Muscle layer of colon (tissue), 2 donors: Measurements from ENCODE around the gene RPTOR.

Source experiments
- H3K27ac ChIP-seq: one replicate; pipeline ENCODE4 v1.7.0; 2013; ENCODE audit warnings: low read depth, mild to moderate bottlenecking, low read length, moderate library complexity
- H3K27me3 ChIP-seq, 2 donors: one replicate each; pipeline ENCODE4 v1.7.0; 2013; ENCODE audit warnings: low read length in 2 of 2, mild to moderate bottlenecking in 2 of 2; ENCODE audit not compliant: insufficient read depth in 2 of 2, control insufficient read depth in 1 of 2
- H3K36me3 ChIP-seq: one replicate; pipeline ENCODE4 v1.7.0; 2013; ENCODE audit warnings: mild to moderate bottlenecking, low read length; ENCODE audit not compliant: insufficient read depth
- H3K4me1 ChIP-seq: one replicate; pipeline ENCODE4 v1.7.0; 2013; ENCODE audit warnings: mild to moderate bottlenecking, low read length; ENCODE audit not compliant: insufficient read depth
- H3K4me3 ChIP-seq, 2 donors: one replicate each; pipeline ENCODE4 v1.7.0; 2013; ENCODE audit warnings: low read length in 2 of 2, low read depth in 1 of 2, mild to moderate bottlenecking in 1 of 2, moderate library complexity in 1 of 2
- H3K9ac ChIP-seq: one replicate; pipeline ENCODE4 v1.7.0; 2013; ENCODE audit warnings: low read length
- H3K9me3 ChIP-seq: one replicate; pipeline ENCODE4 v1.7.0; 2013; ENCODE audit warnings: mild to moderate bottlenecking, low read length
- donor health status: abdominal sarcoma.
- donor health status: Adenocarcinoma of cecum.

The RPTOR gene

GRCh38 chr17:80942423-80943345 lies 398.0 kb downstream of the RPTOR start:
- Histone ChIP-seq H3K9me3 (no peaks in the 10 kb centered on the region), H3K27me3 (no peaks in the 10 kb centered on the region), H3K4me1 (peaks cover 24% of the 10 kb centered on the region), H3K27ac (peak overlapping the region; percentile 77), H3K4me3 (peak overlapping the region in 1 of 2 donors; percentile 17), H3K36me3 (peaks cover 14% of the 10 kb centered on the region), H3K9ac (peak overlapping the region; percentile 17)

GRCh38 chr17:80943346-80944145 lies 398.9 kb downstream of the RPTOR start:
- Histone ChIP-seq H3K4me3 (peak overlapping the region in 1 of 2 donors; percentile 17), H3K9ac (peak overlapping the region; percentile 17), H3K27me3 (no peaks in the 10 kb centered on the region), H3K4me1 (peaks cover 24% of the 10 kb centered on the region), H3K9me3 (no peaks in the 10 kb centered on the region), H3K36me3 (peaks cover 22% of the 10 kb centered on the region), H3K27ac (peak overlapping the region; percentile 77)

- H3K36me3 ChIP-seq = peaks cover 22% of the 10 kb centered on the region
- H3K4me3 ChIP-seq = no peak overlapping the region
- peaks cover 24% of the 10 kb centered on the region for H3K4me1 ChIP-seq
- peak overlapping the region; percentile 12 for H3K27ac ChIP-seq
- no peaks in the 10 kb centered on the region for H3K9me3 ChIP-seq
- H3K27me3 ChIP-seq = no peaks in the 10 kb centered on the region
- H3K9ac ChIP-seq = no peak overlapping the region
Observed at GRCh38 chr17:80944326-80944725, 399.7 kb downstream of the RPTOR start.

- Histone ChIP-seq H3K36me3 (peaks cover 22% of the 10 kb centered on the region), H3K4me1 (peaks cover 24% of the 10 kb centered on the region), H3K27ac (no peak overlapping the region), H3K4me3 (no peak overlapping the region), H3K27me3 (no peaks in the 10 kb centered on the region), H3K9ac (no peak overlapping the region), H3K9me3 (no peaks in the 10 kb centered on the region)
Observed at GRCh38 chr17:80945736-80946135, 401.1 kb downstream of the RPTOR start.

- no peaks in the 10 kb centered on the region for H3K9me3 ChIP-seq
- H3K36me3 ChIP-seq = peaks cover 29% of the 10 kb centered on the region
- H3K9ac ChIP-seq = no peak overlapping the region
- H3K27me3 ChIP-seq = no peaks in the 10 kb centered on the region
- no peak overlapping the region for H3K27ac ChIP-seq
- H3K4me3 ChIP-seq = no peak overlapping the region
- peaks cover 20% of the 10 kb centered on the region for H3K4me1 ChIP-seq
Observed at GRCh38 chr17:80946449-80946848, 401.8 kb downstream of the RPTOR start.

GRCh38 chr17:80947200-80947940 lies 402.7 kb downstream of the RPTOR start:
- H3K4me3 ChIP-seq = no peak overlapping the region
- H3K27me3 ChIP-seq = no peaks in the 10 kb centered on the region
- H3K4me1 ChIP-seq = peaks cover 12% of the 10 kb centered on the region
- H3K36me3 ChIP-seq = peaks cover 29% of the 10 kb centered on the region
- H3K9ac ChIP-seq = no peak overlapping the region
- H3K27ac ChIP-seq = no peak overlapping the region
- H3K9me3 ChIP-seq = no peaks in the 10 kb centered on the region

- Histone ChIP-seq H3K36me3 (peaks cover 29% of the 10 kb centered on the region), H3K27me3 (no peaks in the 10 kb centered on the region), H3K9me3 (no peaks in the 10 kb centered on the region), H3K27ac (no peak overlapping the region), H3K4me3 (no peak overlapping the region), H3K4me1 (peaks cover 4% of the 10 kb centered on the region), H3K9ac (no peak overlapping the region)
Observed at GRCh38 chr17:80948019-80948975, 403.7 kb downstream of the RPTOR start.

GRCh38 chr17:80948976-80949450 lies 404.4 kb downstream of the RPTOR start:
- Histone ChIP-seq H3K4me3 (no peak overlapping the region), H3K27ac (no peak overlapping the region), H3K27me3 (no peaks in the 10 kb centered on the region), H3K9ac (no peak overlapping the region), H3K36me3 (peaks cover 29% of the 10 kb centered on the region), H3K4me1 (no peaks in the 10 kb centered on the region), H3K9me3 (no peaks in the 10 kb centered on the region)

- Histone ChIP-seq H3K27me3 (no peaks in the 10 kb centered on the region), H3K9me3 (no peaks in the 10 kb centered on the region), H3K36me3 (peaks cover 29% of the 10 kb centered on the region), H3K4me3 (no peak overlapping the region), H3K4me1 (no peaks in the 10 kb centered on the region), H3K9ac (no peak overlapping the region), H3K27ac (no peak overlapping the region)
Observed at GRCh38 chr17:80949451-80950421, 405.1 kb downstream of the RPTOR start.
